ENCODE data around the gene PDE6A. TPM values are rescaled to one million over a fixed set of nuclear protein-coding genes. Genes with fewer than 3 reads are reported as not detected.

Gene PDE6A
- polyA plus RNA-seq, 1 donor = 1.0 TPM

GRCh38 chr5:149939546-149939945 lies 5.0 kb downstream of the PDE6A start:
- Histone ChIP-seq H3K36me3 (ENCODE audit: control insufficient read depth, insufficient read depth, low read length) (no peaks in the 10 kb centered on the region), H3K4me3 (ENCODE audit: low read length) (no peak overlapping the region), H3K27ac (ENCODE audit: low read length) (peak overlapping the region; percentile 95), H3K4me1 (ENCODE audit: control insufficient read depth, insufficient read depth, low read length) (peaks cover 63% of the 10 kb centered on the region), H3K27me3 (ENCODE audit: control insufficient read depth, insufficient read depth, low read length) (no peaks in the 10 kb centered on the region), H3K9me3 (ENCODE audit: control insufficient read depth, low read depth, low read length) (no peaks in the 10 kb centered on the region)
- no peak for DNase-seq
- WGBS (ENCODE audit: insufficient coverage, low lambda C conversion rate) = 95% methylated on average over 3 of the region's 6 CpGs

GRCh38 chr5:149938791-149939358 lies 5.7 kb downstream of the PDE6A start:
- no peaks in the 10 kb centered on the region for H3K27me3 ChIP-seq (ENCODE audit: control insufficient read depth, insufficient read depth, low read length)
- peak overlapping the region; percentile 95 for H3K27ac ChIP-seq (ENCODE audit: low read length)
- no peaks in the 10 kb centered on the region for H3K9me3 ChIP-seq (ENCODE audit: control insufficient read depth, low read depth, low read length)
- WGBS (ENCODE audit: insufficient coverage, low lambda C conversion rate) = no CpG with 5 or more reads among the region's 6 CpGs
- no peaks in the 10 kb centered on the region for H3K36me3 ChIP-seq (ENCODE audit: control insufficient read depth, insufficient read depth, low read length)
- peaks cover 56% of the 10 kb centered on the region for H3K4me1 ChIP-seq (ENCODE audit: control insufficient read depth, insufficient read depth, low read length)
- DNase-seq = peak; percentile 67 to 80
- H3K4me3 ChIP-seq (ENCODE audit: low read length) = no peak overlapping the region

GRCh38 chr5:149938279-149938678 lies 6.3 kb downstream of the PDE6A start:
- peaks cover 50% of the 10 kb centered on the region for H3K4me1 ChIP-seq (ENCODE audit: control insufficient read depth, insufficient read depth, low read length)

GRCh38 chr5:149937610-149938009 lies 7.0 kb downstream of the PDE6A start:
- H3K4me1 ChIP-seq (ENCODE audit: control insufficient read depth, insufficient read depth, low read length) = peaks cover 49% of the 10 kb centered on the region
- no peak overlapping the region for H3K27ac ChIP-seq (ENCODE audit: low read length)
- no CpG with 5 or more reads among the region's 1 CpG for WGBS (ENCODE audit: insufficient coverage, low lambda C conversion rate)
- no peaks in the 10 kb centered on the region for H3K27me3 ChIP-seq (ENCODE audit: control insufficient read depth, insufficient read depth, low read length)
- peak in 1 of 2 donors; percentile 24 for DNase-seq
- peaks cover 2% of the 10 kb centered on the region for H3K9me3 ChIP-seq (ENCODE audit: control insufficient read depth, low read depth, low read length)
- no peaks in the 10 kb centered on the region for H3K36me3 ChIP-seq (ENCODE audit: control insufficient read depth, insufficient read depth, low read length)
- no peak overlapping the region for H3K4me3 ChIP-seq (ENCODE audit: low read length)

More at GRCh38 chr5:149938279-149938678, 6.3 kb downstream of the PDE6A start:
- Histone ChIP-seq H3K9me3 (ENCODE audit: control insufficient read depth, low read depth, low read length) (no peaks in the 10 kb centered on the region), H3K4me3 (ENCODE audit: low read length) (no peak overlapping the region), H3K27ac (ENCODE audit: low read length) (peak overlapping the region; percentile 95), H3K36me3 (ENCODE audit: control insufficient read depth, insufficient read depth, low read length) (no peaks in the 10 kb centered on the region), H3K27me3 (ENCODE audit: control insufficient read depth, insufficient read depth, low read length) (no peaks in the 10 kb centered on the region)
- DNase-seq = peak in 1 of 2 donors; percentile 29
- WGBS (ENCODE audit: insufficient coverage, low lambda C conversion rate) = no CpG with 5 or more reads among the region's 2 CpGs

GRCh38 chr5:149936700-149937091 lies 7.9 kb downstream of the PDE6A start:
- H3K36me3 ChIP-seq (ENCODE audit: control insufficient read depth, insufficient read depth, low read length) = no peaks in the 10 kb centered on the region
- H3K9me3 ChIP-seq (ENCODE audit: control insufficient read depth, low read depth, low read length) = peaks cover 2% of the 10 kb centered on the region
- no peak for DNase-seq
- H3K27me3 ChIP-seq (ENCODE audit: control insufficient read depth, insufficient read depth, low read length) = no peaks in the 10 kb centered on the region
- H3K4me3 ChIP-seq (ENCODE audit: low read length) = no peak overlapping the region
- WGBS (ENCODE audit: insufficient coverage, low lambda C conversion rate) = 100% methylated on average over 2 of the region's 3 CpGs
- H3K4me1 ChIP-seq (ENCODE audit: control insufficient read depth, insufficient read depth, low read length) = peaks cover 41% of the 10 kb centered on the region
- H3K27ac ChIP-seq (ENCODE audit: low read length) = no peak overlapping the region

- no peaks in the 10 kb centered on the region for H3K36me3 ChIP-seq (ENCODE audit: control insufficient read depth, insufficient read depth, low read length)
- no CpG with 5 or more reads among the region's 1 CpG for WGBS (ENCODE audit: insufficient coverage, low lambda C conversion rate)
Observed at GRCh38 chr5:149936044-149936699, 8.4 kb downstream of the PDE6A start.

GRCh38 chr5:149935431-149935901 lies 9.1 kb downstream of the PDE6A start:
- H3K9me3 ChIP-seq (ENCODE audit: control insufficient read depth, low read depth, low read length) = peaks cover 2% of the 10 kb centered on the region
- no peak overlapping the region for H3K4me3 ChIP-seq (ENCODE audit: low read length)
- H3K4me1 ChIP-seq (ENCODE audit: control insufficient read depth, insufficient read depth, low read length) = peaks cover 33% of the 10 kb centered on the region
- WGBS (ENCODE audit: insufficient coverage, low lambda C conversion rate) = 20% methylated on average over 1 of the region's 8 CpGs
- H3K27me3 ChIP-seq (ENCODE audit: control insufficient read depth, insufficient read depth, low read length) = no peaks in the 10 kb centered on the region
- no peak overlapping the region for H3K27ac ChIP-seq (ENCODE audit: low read length)
- H3K36me3 ChIP-seq (ENCODE audit: control insufficient read depth, insufficient read depth, low read length) = no peaks in the 10 kb centered on the region
- DNase-seq = no peak

More at GRCh38 chr5:149936044-149936699, 8.4 kb downstream of the PDE6A start:
- Histone ChIP-seq H3K27ac (ENCODE audit: low read length) (no peak overlapping the region), H3K9me3 (ENCODE audit: control insufficient read depth, low read depth, low read length) (peaks cover 2% of the 10 kb centered on the region), H3K4me1 (ENCODE audit: control insufficient read depth, insufficient read depth, low read length) (peaks cover 36% of the 10 kb centered on the region), H3K4me3 (ENCODE audit: low read length) (no peak overlapping the region), H3K27me3 (ENCODE audit: control insufficient read depth, insufficient read depth, low read length) (no peaks in the 10 kb centered on the region)
- no peak for DNase-seq

GRCh38 chr5:149932445-149933350 lies 11.9 kb downstream of the PDE6A start:
- peaks cover 2% of the 10 kb centered on the region for H3K9me3 ChIP-seq (ENCODE audit: control insufficient read depth, low read depth, low read length)
- H3K36me3 ChIP-seq (ENCODE audit: control insufficient read depth, insufficient read depth, low read length) = no peaks in the 10 kb centered on the region
- no peak overlapping the region for H3K4me3 ChIP-seq (ENCODE audit: low read length)
- WGBS (ENCODE audit: insufficient coverage, low lambda C conversion rate) = 100% methylated on average over 3 of the region's 25 CpGs
- H3K4me1 ChIP-seq (ENCODE audit: control insufficient read depth, insufficient read depth, low read length) = peaks cover 12% of the 10 kb centered on the region
- no peak overlapping the region for H3K27ac ChIP-seq (ENCODE audit: low read length)
- no peaks in the 10 kb centered on the region for H3K27me3 ChIP-seq (ENCODE audit: control insufficient read depth, insufficient read depth, low read length)
- no peak for DNase-seq

GRCh38 chr5:149931992-149932436 lies 12.6 kb downstream of the PDE6A start:
- no peaks in the 10 kb centered on the region for H3K36me3 ChIP-seq (ENCODE audit: control insufficient read depth, insufficient read depth, low read length)
- H3K9me3 ChIP-seq (ENCODE audit: control insufficient read depth, low read depth, low read length) = peaks cover 2% of the 10 kb centered on the region
- no peaks in the 10 kb centered on the region for H3K27me3 ChIP-seq (ENCODE audit: control insufficient read depth, insufficient read depth, low read length)
- no peak for DNase-seq
- peaks cover 8% of the 10 kb centered on the region for H3K4me1 ChIP-seq (ENCODE audit: control insufficient read depth, insufficient read depth, low read length)
- no CpG with 5 or more reads among the region's 14 CpGs for WGBS (ENCODE audit: insufficient coverage, low lambda C conversion rate)
- no peak overlapping the region for H3K27ac ChIP-seq (ENCODE audit: low read length)
- H3K4me3 ChIP-seq (ENCODE audit: low read length) = no peak overlapping the region

All from large intestine (tissue), 3 donors.